HPDE6-E6E7 (cell line): ENCODE data around the gene ST7L.

Source experiments
- DNase-seq: peaks from one replicate; pipeline ENCODE4 v3.0.0; 2011; ENCODE audit warnings: missing footprints; ENCODE audit errors: extremely low spot score

ST7L gene

GRCh38 chr1:112618114-112618720 lies 724 bp downstream of the ST7L start:
- no peak for DNase-seq

GRCh38 chr1:112614460-112615065 lies 4.4 kb downstream of the ST7L start:
- DNase-seq, result no peak

GRCh38 chr1:112605633-112606327 lies 13.2 kb downstream of the ST7L start:
- peak; percentile 63 for DNase-seq

DNA sequence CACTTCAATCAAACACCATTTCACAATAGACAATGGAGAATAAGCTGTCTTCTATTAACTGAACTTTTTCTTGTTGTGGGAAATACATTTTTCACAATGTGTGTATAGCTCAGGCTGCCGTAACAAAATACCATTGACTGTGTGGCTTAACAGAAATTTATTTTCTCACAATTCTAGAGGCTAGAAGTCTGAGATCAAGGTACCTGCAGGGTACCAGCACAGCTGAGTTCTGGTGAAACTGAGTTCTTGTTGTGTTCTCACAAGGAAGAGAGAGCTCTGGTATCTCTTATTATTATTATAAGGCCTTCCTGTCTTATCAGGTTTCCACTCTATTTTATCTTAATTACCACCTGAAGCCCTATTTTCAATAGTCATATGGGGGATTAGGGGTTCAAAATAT lies 15.4 kb downstream of the ST7L start:
- DNase-seq, result no peak

- DNase-seq, result no peak
These were observed 15.9 kb downstream of the ST7L start for GRCh38 chr1:112603012-112603411.

GRCh38 chr1:112599477-112599876 lies 19.5 kb downstream of the ST7L start:
- DNase-seq, result no peak

DNA sequence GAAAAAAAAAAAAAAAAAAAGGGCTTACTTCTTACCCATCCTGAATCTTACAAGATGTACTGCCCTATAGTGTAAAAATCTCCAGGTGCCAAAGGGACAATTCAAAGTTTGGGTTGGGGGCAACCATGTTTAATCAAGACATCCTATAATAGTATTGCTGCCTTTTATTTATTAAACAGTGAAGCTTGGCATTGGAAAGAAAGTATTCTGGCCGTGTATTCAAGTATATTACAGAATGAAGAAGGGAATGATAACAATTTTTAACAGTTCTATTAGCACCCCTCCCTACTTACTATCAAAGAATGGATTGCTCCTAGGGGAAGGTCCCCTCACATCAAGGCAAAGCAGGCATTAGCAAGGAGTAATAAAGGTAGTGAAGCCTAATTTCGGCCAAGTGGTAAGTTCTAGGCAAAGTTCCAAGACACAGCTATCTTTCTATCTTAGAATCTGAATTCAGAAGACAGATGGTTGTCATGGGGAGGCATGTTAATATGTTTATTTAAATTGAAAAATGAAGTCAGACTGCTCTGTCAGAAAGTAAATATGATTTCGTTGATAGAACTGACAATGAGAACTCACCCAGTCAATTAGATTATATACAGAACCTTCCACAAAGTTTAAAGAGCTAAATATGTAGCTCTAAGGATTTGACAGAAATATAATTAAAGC lies 24.6 kb downstream of the ST7L start:
- DNase-seq, result no peak

- no peak for DNase-seq
These were observed 29.2 kb downstream of the ST7L start for GRCh38 chr1:112589766-112590165.

- DNase-seq, result no peak
These were observed 35.6 kb downstream of the ST7L start for GRCh38 chr1:112583366-112583765.

- DNase-seq, result no peak
These were observed 37.3 kb downstream of the ST7L start for GRCh38 chr1:112581586-112582192.

- no peak for DNase-seq
These were observed 39.0 kb downstream of the ST7L start for GRCh38 chr1:112579801-112580510.

GRCh38 chr1:112576240-112576639 lies 42.7 kb downstream of the ST7L start:
- DNase-seq, result no peak

GRCh38 chr1:112575154-112575804 lies 43.7 kb downstream of the ST7L start:
- peak; percentile 58 for DNase-seq

DNA sequence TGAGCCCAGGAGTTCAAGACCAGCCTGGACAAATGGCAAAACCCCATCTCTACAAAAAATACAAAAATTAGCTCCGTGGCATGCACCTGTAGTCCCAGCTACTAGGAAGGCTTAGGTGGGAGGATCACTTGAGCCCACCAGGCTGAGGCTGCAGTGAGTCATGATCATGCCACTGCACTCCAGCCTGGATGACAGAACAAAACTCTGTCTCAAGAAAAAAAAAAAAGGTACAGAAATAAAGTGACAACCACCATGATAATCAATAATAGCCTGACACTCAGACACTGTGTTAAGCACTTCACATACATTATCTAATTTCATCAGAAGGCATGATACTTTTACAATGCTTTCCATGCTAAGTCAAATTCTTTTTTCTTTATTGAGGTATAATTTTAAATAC lies 53.1 kb downstream of the ST7L start:
- DNase-seq, result no peak

GRCh38 chr1:112564081-112564480 lies 54.9 kb downstream of the ST7L start:
- DNase-seq, result no peak

DNA sequence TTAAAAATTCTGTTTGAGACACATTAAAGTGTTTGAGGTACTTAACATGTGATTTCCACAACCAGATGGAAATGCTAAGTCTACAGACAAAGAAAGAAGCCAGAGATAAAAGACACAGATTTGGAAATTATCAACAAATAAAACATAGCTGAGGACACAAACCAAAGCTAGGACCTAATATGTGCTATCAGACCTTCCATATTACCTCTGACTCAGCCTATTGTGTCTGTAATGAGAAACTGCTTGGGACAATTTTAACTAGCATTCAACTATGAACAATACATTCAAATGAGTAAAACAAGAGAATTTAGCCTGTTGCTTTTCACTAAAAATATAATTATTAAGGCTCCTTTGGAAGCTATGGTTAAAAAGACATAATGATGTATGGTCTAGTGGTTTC lies 55.6 kb downstream of the ST7L start:
- DNase-seq, result no peak

- no peak for DNase-seq
These were observed 60.3 kb downstream of the ST7L start for GRCh38 chr1:112558634-112559033.

DNA sequence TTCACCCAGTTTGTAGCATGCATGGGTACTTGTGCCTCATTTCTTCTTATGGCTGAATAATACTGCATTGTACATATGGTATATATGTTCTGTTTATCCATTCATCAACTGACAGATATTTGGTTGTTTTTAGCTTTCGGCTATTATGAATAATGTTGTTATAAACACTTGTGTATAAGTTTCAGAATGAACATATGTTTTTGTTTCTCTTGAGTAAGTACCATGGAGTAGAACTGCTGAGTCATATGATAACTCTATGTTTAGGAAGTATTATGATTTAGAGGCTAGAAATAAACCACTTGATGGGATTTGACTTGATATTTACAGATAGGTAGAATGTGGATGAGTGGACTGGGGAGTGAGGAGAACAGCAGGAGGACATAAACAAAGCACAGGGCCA lies 61.6 kb downstream of the ST7L start:
- no peak for DNase-seq

GRCh38 chr1:112554411-112554810 lies 64.5 kb downstream of the ST7L start:
- DNase-seq, result no peak

GRCh38 chr1:112549590-112549989 lies 69.4 kb downstream of the ST7L start:
- DNase-seq, result no peak

- no peak for DNase-seq
These were observed 70.4 kb downstream of the ST7L start for GRCh38 chr1:112548547-112548946.
